AG09309 (cell line): Measurements from ENCODE around the gene VPS37D.
"Not testable (repeated sequence)": the region's sequence is repeated elsewhere in the genome, so short reads cannot be mapped to it uniquely, and the experiment has no call there.

Source experiments
- DNase-seq: peaks from one replicate; pipeline ENCODE4 v3.0.0-alpha.2; 2010; ENCODE audit warnings: low read depth
- H3K4me3 ChIP-seq: 2 replicates; pipeline ENCODE4 v1.5.1; 2011; ENCODE audit warnings: mild to moderate bottlenecking, low read depth, low read length, moderate library complexity; ENCODE audit not compliant: control insufficient read depth
- CTCF ChIP-seq: IDR thresholded peaks from 2 replicates; pipeline ENCODE4 v1.5.1; 2011; ENCODE audit warnings: mild to moderate bottlenecking, low read depth, low read length, inconsistent platforms; ENCODE audit not compliant: insufficient read depth, control insufficient read depth; ENCODE audit errors: missing control alignments

The VPS37D gene

DNA sequence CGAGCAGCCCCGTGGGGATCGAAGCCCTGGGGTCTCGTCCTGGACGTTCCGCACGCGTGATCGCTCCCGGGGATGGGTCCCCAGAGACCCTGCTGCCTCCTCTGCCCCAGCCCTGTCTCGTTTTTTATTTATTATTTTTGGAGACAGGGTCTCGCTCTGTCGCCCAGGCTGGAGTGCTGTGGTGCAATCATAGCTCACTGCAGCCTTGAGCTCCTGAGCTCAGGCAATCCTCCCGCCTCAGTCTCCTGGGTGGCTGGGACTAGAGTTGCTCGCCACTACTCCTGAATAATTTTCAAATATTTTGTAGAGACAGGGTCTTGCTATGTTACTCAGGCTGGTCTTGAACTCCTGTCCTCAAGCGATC lies 52.2 kb downstream of the VPS37D start:
- no peak for DNase-seq
- H3K4me3 ChIP-seq: peak overlapping the region; percentile 40
- no peak for TF ChIP-seq CTCF

DNA sequence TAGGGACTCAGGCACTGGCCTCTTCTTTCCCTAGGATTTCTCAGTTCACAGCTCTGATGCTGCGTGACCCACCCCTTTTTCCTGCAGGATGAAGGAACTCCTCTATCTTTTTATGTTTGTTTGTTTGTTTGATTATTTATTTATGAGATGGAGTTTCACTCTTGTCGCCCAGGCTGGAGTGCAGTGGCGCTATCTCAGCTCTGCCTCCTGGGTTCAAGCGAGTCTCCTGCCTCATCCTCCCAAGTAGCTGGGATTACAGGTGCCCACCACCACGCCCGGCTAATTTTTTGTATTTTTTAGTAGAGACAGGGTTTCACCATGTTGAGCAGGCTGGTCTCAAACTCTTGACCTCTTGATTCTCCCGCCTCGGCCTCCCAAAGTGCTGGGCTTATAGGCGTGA lies 52.8 kb downstream of the VPS37D start:
- H3K4me3 ChIP-seq, DNase-seq: not testable (repeated sequence)

GRCh38 chr7:73721377-73721817 lies 53.8 kb downstream of the VPS37D start:
- TF ChIP-seq CTCF: no peak
- DNase-seq: no peak

More at GRCh38 chr7:73721377-73721817, 53.8 kb downstream of the VPS37D start:
- H3K4me3 ChIP-seq: no peak overlapping the region
